Measurements from ENCODE around the gene DOK1.
A peak's percentile ranks its signal among the peaks of the same experiment; 100 is the strongest.

DOK1 gene

GRCh38 chr2:74537140-74537539 lies 17.4 kb upstream of the DOK1 start:
- no peak for DNase-seq (ENCODE audit: low spot score)
- TF ChIP-seq CTCF (IDR thresholded peaks at IDR 0.05; ENCODE audit: extremely low read depth, insufficient read depth, missing control alignments), result no peak
- in situ Hi-C loops (cut with MboI; ENCODE audit: low pct_unique_long_range_greater_than_20kb, low sequenced_read_pairs, unreplicated experiment), result no loop called here

- in situ Hi-C loops (cut with MboI; ENCODE audit: low pct_unique_long_range_greater_than_20kb, low sequenced_read_pairs, unreplicated experiment), result no loop called here
- DNase-seq (ENCODE audit: low spot score), result peak; percentile 73
- no peak for TF ChIP-seq CTCF (IDR thresholded peaks at IDR 0.05; ENCODE audit: extremely low read depth, insufficient read depth, missing control alignments)
Measured at GRCh38 chr2:74538881-74539339, 15.6 kb upstream of the DOK1 start.

GRCh38 chr2:74540291-74540690 lies 14.2 kb upstream of the DOK1 start:
- DNase-seq (ENCODE audit: low spot score), result no peak
- in situ Hi-C loops (cut with MboI; ENCODE audit: low pct_unique_long_range_greater_than_20kb, low sequenced_read_pairs, unreplicated experiment), result no loop called here
- TF ChIP-seq CTCF (IDR thresholded peaks at IDR 0.05; ENCODE audit: extremely low read depth, insufficient read depth, missing control alignments), result no peak

GRCh38 chr2:74542978-74543377 lies 11.5 kb upstream of the DOK1 start:
- TF ChIP-seq CTCF (IDR thresholded peaks at IDR 0.05; ENCODE audit: extremely low read depth, insufficient read depth, missing control alignments), result no peak
- in situ Hi-C loops (cut with MboI; ENCODE audit: low pct_unique_long_range_greater_than_20kb, low sequenced_read_pairs, unreplicated experiment), result no loop called here
- no peak for DNase-seq (ENCODE audit: low spot score)

- DNase-seq (ENCODE audit: low spot score), result no peak
- in situ Hi-C loops (cut with MboI; ENCODE audit: low pct_unique_long_range_greater_than_20kb, low sequenced_read_pairs, unreplicated experiment), result no loop called here
- peak; percentile 33 for TF ChIP-seq CTCF (IDR thresholded peaks at IDR 0.05; ENCODE audit: extremely low read depth, insufficient read depth, missing control alignments)
Measured at GRCh38 chr2:74544634-74545033, 9.9 kb upstream of the DOK1 start.

GRCh38 chr2:74546004-74546403 lies 8.5 kb upstream of the DOK1 start:
- in situ Hi-C loops (cut with MboI; ENCODE audit: low pct_unique_long_range_greater_than_20kb, low sequenced_read_pairs, unreplicated experiment), result no loop called here
- DNase-seq (ENCODE audit: low spot score), result no peak
- no peak for TF ChIP-seq CTCF (IDR thresholded peaks at IDR 0.05; ENCODE audit: extremely low read depth, insufficient read depth, missing control alignments)
